Smooth muscle cell (in vitro differentiated cells): ENCODE results near the gene CSNK1G3. TPM values are rescaled to one million over a fixed set of nuclear protein-coding genes. Genes with fewer than 3 reads are reported as not detected.

Experiments
- DNase-seq: peaks from one replicate; lab custom pipeline; 2025; ENCODE audit not compliant: unreplicated experiment; lab: John Stamatoyannopoulos, UW
- H2AFZ ChIP-seq: fragments of 200-600 bp; sonication (generic); 2 replicates; pipeline ENCODE4 v1.6.0; 2016; ENCODE audit warnings: antibody characterized with exemption, low read depth, mild to moderate bottlenecking
- H3F3A ChIP-seq: fragments of 200-600 bp; sonication (generic); 2 replicates; pipeline ENCODE4 v1.6.0; 2017; ENCODE audit warnings: antibody characterized with exemption, low read depth
- H3K27ac ChIP-seq: fragments of 200-600 bp; sonication (generic); 2 replicates; pipeline ENCODE4 v1.5.1; 2016; ENCODE audit warnings: low read depth, mild to moderate bottlenecking
- H3K27me3 ChIP-seq: fragments of 200-600 bp; sonication (generic); 2 replicates; pipeline ENCODE4 v1.6.1; 2016; ENCODE audit warnings: low read depth, mild to moderate bottlenecking
- H3K36me3 ChIP-seq: fragments of 200-600 bp; sonication (generic); 2 replicates; pipeline ENCODE4 v1.5.1; 2016; ENCODE audit warnings: low read depth
- H3K4me1 ChIP-seq: fragments of 200-600 bp; sonication (generic); 2 replicates; pipeline ENCODE4 v1.5.1; 2016; ENCODE audit warnings: low read depth
- H3K4me2 ChIP-seq: fragments of 200-600 bp; sonication (generic); 2 replicates; pipeline ENCODE4 v1.6.0; 2016; ENCODE audit warnings: mild to moderate bottlenecking
- H3K4me3 ChIP-seq: fragments of 200-600 bp; sonication (generic); 2 replicates; pipeline ENCODE4 v1.5.1; 2016; ENCODE audit warnings: mild to moderate bottlenecking
- H3K79me2 ChIP-seq: fragments of 200-600 bp; sonication (generic); 2 replicates; pipeline ENCODE4 v1.6.0; 2016; ENCODE audit warnings: low read depth, mild to moderate bottlenecking
- H3K9ac ChIP-seq: fragments of 200-600 bp; sonication (generic); 2 replicates; pipeline ENCODE4 v1.6.0; 2016; ENCODE audit warnings: low read depth
- H3K9me3 ChIP-seq: fragments of 200-600 bp; sonication (generic); replicated peaks from 2 replicates; pipeline ENCODE4 v1.5.1; 2016; ENCODE audit warnings: low read depth
- H4K20me1 ChIP-seq: fragments of 200-600 bp; sonication (generic); 2 replicates; pipeline ENCODE4 v1.6.0; 2016; ENCODE audit warnings: low read depth
- WGBS: methylation state at CpG from one replicate; pipeline ENCODE4 v1.1.7; 2016; ENCODE audit warnings: low lambda C conversion rate; 5-methylcytosine and 5-hydroxymethylcytosine counted together
- polyA plus RNA-seq: library from polyadenylated mRNA; unstranded; fragments of >200 nt; fragmentation: Nextera tagmentation; extraction: Ambion mirVana; gene quantifications from 2 replicates; pipeline ENCODE4 v1.2.1, GENCODE V29; 2016
- total RNA-seq: library from RNA; depleted of rRNA; stranded (reverse); fragments of >200 nt; gene quantifications from 2 replicates; pipeline ENCODE4 v1.2.3, GENCODE V29; 2014
- TF ChIP-seq, protein P1 (sequence below): fragments of 200-600 bp; sonication (generic); IDR thresholded peaks from 2 replicates; pipeline ENCODE4 v1.5.1; 2017; ENCODE audit warnings: borderline replicate concordance, mild to moderate bottlenecking, antibody characterized with exemption; ENCODE audit not compliant: insufficient read depth, poor library complexity, severe bottlenecking

Gene CSNK1G3
- total and polyA plus RNA-seq, 2 experiments from 2014 or later = 25.9 to 68.3 TPM

DNA sequence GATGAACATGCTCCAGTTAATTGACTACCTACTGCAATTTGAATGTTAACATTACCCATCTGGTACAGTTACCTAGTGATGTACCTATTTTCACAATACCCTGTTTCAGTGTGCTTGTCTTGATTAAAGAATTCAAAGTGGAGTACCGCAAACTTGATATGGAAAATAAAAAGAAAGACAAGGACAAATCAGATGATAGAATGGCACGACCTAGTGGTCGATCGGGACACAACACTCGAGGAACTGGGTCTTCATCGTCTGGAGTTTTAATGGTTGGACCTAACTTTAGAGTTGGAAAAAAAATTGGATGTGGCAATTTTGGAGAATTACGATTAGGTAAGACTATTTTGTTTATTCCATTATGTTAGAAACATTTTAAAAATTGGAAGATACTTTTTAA is 33.5 kb downstream of the CSNK1G3 start:
- H3K9ac ChIP-seq = no peak overlapping the region
- peaks cover 74% of the 10 kb centered on the region for H3K79me2 ChIP-seq
- WGBS = 69% methylated on average over 7 of the region's 7 CpGs
- no peak overlapping the region for H2AFZ ChIP-seq
- H3K4me1 ChIP-seq = no peaks in the 10 kb centered on the region
- H3K36me3 ChIP-seq = no peaks in the 10 kb centered on the region
- peaks cover 87% of the 10 kb centered on the region for H4K20me1 ChIP-seq
- DNase-seq = no peak
- no peak overlapping the region for H3K4me3 ChIP-seq
- H3F3A ChIP-seq = peaks cover 3% of the 10 kb centered on the region
- no peaks in the 10 kb centered on the region for H3K9me3 ChIP-seq
- H3K4me2 ChIP-seq = no peak overlapping the region
- H3K27me3 ChIP-seq = no peaks in the 10 kb centered on the region
- TF ChIP-seq, protein P1, sequence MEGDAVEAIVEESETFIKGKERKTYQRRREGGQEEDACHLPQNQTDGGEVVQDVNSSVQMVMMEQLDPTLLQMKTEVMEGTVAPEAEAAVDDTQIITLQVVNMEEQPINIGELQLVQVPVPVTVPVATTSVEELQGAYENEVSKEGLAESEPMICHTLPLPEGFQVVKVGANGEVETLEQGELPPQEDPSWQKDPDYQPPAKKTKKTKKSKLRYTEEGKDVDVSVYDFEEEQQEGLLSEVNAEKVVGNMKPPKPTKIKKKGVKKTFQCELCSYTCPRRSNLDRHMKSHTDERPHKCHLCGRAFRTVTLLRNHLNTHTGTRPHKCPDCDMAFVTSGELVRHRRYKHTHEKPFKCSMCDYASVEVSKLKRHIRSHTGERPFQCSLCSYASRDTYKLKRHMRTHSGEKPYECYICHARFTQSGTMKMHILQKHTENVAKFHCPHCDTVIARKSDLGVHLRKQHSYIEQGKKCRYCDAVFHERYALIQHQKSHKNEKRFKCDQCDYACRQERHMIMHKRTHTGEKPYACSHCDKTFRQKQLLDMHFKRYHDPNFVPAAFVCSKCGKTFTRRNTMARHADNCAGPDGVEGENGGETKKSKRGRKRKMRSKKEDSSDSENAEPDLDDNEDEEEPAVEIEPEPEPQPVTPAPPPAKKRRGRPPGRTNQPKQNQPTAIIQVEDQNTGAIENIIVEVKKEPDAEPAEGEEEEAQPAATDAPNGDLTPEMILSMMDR = peak; percentile 31
- no peak overlapping the region for H3K27ac ChIP-seq

DNA sequence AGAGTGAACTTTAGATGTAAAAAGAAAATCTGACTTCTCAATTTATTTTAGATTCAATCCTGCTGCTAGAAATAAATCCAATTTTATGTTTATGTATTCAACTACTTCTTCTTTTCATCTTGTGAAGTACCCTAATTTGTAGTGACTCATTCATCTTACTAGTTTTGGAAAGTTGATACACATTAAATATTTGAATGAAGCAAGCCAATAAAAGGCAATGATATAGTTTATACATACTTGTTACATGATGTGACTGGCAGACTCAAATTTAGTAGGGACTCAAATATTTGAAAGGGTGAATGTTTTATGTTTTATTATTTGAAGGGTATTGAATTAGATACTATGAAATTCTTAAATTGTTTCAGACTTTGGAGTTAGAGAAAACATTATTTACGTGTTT is 34.7 kb downstream of the CSNK1G3 start:
- TF ChIP-seq, protein P1 = no peak
- H3K4me1 ChIP-seq = no peaks in the 10 kb centered on the region
- no peak for DNase-seq
- H3F3A ChIP-seq = peaks cover 1% of the 10 kb centered on the region
- H3K9ac ChIP-seq = no peak overlapping the region
- H4K20me1 ChIP-seq = peaks cover 86% of the 10 kb centered on the region
- H3K4me2 ChIP-seq = no peak overlapping the region
- H2AFZ ChIP-seq = no peak overlapping the region
- no peak overlapping the region for H3K4me3 ChIP-seq
- no peaks in the 10 kb centered on the region for H3K36me3 ChIP-seq
- no peaks in the 10 kb centered on the region for H3K27me3 ChIP-seq
- H3K79me2 ChIP-seq = peaks cover 69% of the 10 kb centered on the region
- H3K9me3 ChIP-seq = no peaks in the 10 kb centered on the region
- WGBS = 97% methylated on average over 1 of the region's 1 CpG
- no peak overlapping the region for H3K27ac ChIP-seq

DNA sequence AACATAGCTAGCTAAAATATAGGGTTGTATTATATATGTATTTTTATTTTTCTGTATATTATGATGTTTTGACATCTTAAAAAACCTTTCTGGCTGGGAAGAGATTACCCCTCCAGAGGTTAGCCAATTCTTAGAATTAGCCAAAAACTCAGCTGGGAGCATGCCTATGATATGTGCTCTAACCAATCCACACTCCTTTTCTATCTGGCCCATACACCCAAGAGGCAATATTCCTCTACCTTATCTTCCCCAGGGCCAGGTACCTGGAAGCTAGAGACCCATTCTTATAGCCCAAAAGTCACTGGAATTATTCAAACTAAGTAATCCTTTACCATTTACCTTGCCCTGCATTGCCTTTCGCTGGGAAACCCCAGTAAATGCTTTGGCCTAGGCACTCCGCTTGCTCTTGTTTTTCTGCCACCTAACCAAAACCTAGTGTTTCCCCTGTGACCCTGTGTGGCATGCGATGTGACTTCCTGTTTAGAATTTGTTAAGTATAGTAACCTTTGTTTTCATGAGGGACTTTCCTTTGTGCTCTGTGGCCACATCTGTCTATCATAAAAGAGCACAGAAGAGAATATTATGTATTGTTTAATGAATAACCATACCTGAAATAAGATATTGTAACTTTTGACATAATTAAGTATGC is 37.4 kb downstream of the CSNK1G3 start:
- Histone ChIP-seq H4K20me1 (peaks cover 72% of the 10 kb centered on the region), H2AFZ (no peak overlapping the region), H3K9me3 (no peaks in the 10 kb centered on the region), H3K4me3 (no peak overlapping the region), H3F3A (no peaks in the 10 kb centered on the region), H3K27ac (no peak overlapping the region), H3K27me3 (no peaks in the 10 kb centered on the region), H3K79me2 (peaks cover 55% of the 10 kb centered on the region), H3K9ac (no peak overlapping the region), H3K4me2 (no peak overlapping the region), H3K36me3 (no peaks in the 10 kb centered on the region), H3K4me1 (no peaks in the 10 kb centered on the region)
- WGBS = 95% methylated on average over 3 of the region's 3 CpGs
- no peak for DNase-seq
- TF ChIP-seq, protein P1 = no peak

DNA sequence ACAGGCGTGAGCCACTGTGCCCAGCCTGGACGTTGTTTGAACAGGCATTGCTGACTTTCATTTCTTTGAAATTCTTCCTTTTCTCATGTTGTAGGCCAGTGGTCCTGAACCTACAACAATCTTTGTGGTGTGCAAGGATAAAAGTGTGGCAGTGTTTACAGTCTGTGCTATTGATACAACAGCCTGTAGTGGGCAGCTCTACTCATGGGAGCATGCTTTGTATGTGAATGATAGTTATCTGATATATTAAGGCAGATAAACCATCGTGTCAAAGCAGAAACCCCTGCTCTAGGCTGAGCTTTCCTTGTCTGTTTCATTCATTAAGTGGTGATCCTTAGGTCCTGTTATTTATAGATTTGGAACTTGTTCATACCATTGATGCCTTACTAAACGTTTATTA is 42.6 kb downstream of the CSNK1G3 start:
- H3K36me3 ChIP-seq = peaks cover 4% of the 10 kb centered on the region
- no peak for DNase-seq
- peaks cover 32% of the 10 kb centered on the region for H3K79me2 ChIP-seq
- no peaks in the 10 kb centered on the region for H3K9me3 ChIP-seq
- no peaks in the 10 kb centered on the region for H3K4me1 ChIP-seq
- no peak overlapping the region for H2AFZ ChIP-seq
- 84% methylated on average over 4 of the region's 4 CpGs for WGBS
- TF ChIP-seq, protein P1 = no peak
- no peak overlapping the region for H3K27ac ChIP-seq
- H3K27me3 ChIP-seq = no peaks in the 10 kb centered on the region
- H3F3A ChIP-seq = no peaks in the 10 kb centered on the region
- no peak overlapping the region for H3K4me2 ChIP-seq
- H3K9ac ChIP-seq = no peak overlapping the region
- H3K4me3 ChIP-seq = no peak overlapping the region
- H4K20me1 ChIP-seq = peaks cover 56% of the 10 kb centered on the region
